SJSA1 (cell line): ENCODE measurements around the gene TMEM156. TPM values are rescaled to one million over a fixed set of nuclear protein-coding genes. Genes with fewer than 3 reads are reported as not detected.

Experiments used
- total RNA-seq: library from RNA; depleted of rRNA; stranded (reverse); fragments of >200 nt; shearing (Covaris generic); gene quantifications from 2 replicates; pipeline ENCODE4 v1.2.3, GENCODE V29; 2014; rRNA removed

Gene TMEM156
- total RNA-seq, 1 experiment from 2014 or later: 7.9 TPM

Other genes with a start within 250 kb of the TMEM156 start
- gene TLR10, start 249.4 kb downstream of the TMEM156 start, total RNA-seq: not detected in 2 replicates
- 0.41 and 1.1 TPM in 2 replicates for gene TLR1, start 227.6 kb downstream of the TMEM156 start, total RNA-seq
- 0.28 and 1.5 TPM in 2 replicates for gene TLR6, start 175.6 kb downstream of the TMEM156 start, total RNA-seq
- gene FAM114A1, start 164.6 kb downstream of the TMEM156 start, total RNA-seq: 69.5 and 89.1 TPM in 2 replicates
- gene KLHL5, start 29.8 kb upstream of the TMEM156 start, total RNA-seq: 79.3 and 80.8 TPM in 2 replicates
- 4.1 and 11.1 TPM in 2 replicates for gene WDR19, start 150.1 kb upstream of the TMEM156 start, total RNA-seq